ENCODE measurements around the gene KLK1.

The KLK1 gene

GRCh38 chr19:50823389-50824042 lies at the start of gene KLK1:
Gene KLK1, minus strand, starts transcription at chr19:50823787. Its CDS starts 39 bp downstream, at chr19:50823748.
- DNase-seq: no peak

- no peak for DNase-seq
Measured at GRCh38 chr19:50873056-50873455, 49.5 kb upstream of the KLK1 start, which contains the start of gene KLK2. Gene KLK2, plus strand, starts transcription at chr19:50873439. Its CDS starts 35 bp downstream, at chr19:50873474.

GRCh38 chr19:50870417-50871089 lies 47.0 kb upstream of the KLK1 start:
- no peak for DNase-seq

- DNase-seq: no peak
Measured at GRCh38 chr19:50869479-50869878, 45.9 kb upstream of the KLK1 start.

GRCh38 chr19:50861496-50862286 lies 38.1 kb upstream of the KLK1 start:
- DNase-seq: no peak

- no peak for DNase-seq
Measured at GRCh38 chr19:50861010-50861409, 37.4 kb upstream of the KLK1 start.

GRCh38 chr19:50859849-50860248 lies 36.3 kb upstream of the KLK1 start:
- no peak for DNase-seq

GRCh38 chr19:50858886-50859285 lies 35.3 kb upstream of the KLK1 start:
- DNase-seq: peak; percentile 47

- no peak for DNase-seq
Measured at GRCh38 chr19:50857366-50857765, 33.8 kb upstream of the KLK1 start.

- no peak for DNase-seq
Measured at GRCh38 chr19:50854636-50855410, 31.2 kb upstream of the KLK1 start, which contains the start of gene KLK3. Gene KLK3, plus strand, starts transcription at chr19:50854915. Its CDS starts 41 bp downstream, at chr19:50854956.

GRCh38 chr19:50851620-50852019 lies 28.0 kb upstream of the KLK1 start:
- DNase-seq: no peak

- no peak for DNase-seq
Measured at GRCh38 chr19:50850738-50851137, 27.2 kb upstream of the KLK1 start.

GRCh38 chr19:50844296-50844935 lies 20.8 kb upstream of the KLK1 start:
- peak; percentile 37 for DNase-seq

GRCh38 chr19:50843701-50844221 lies 20.2 kb upstream of the KLK1 start:
- no peak for DNase-seq

- no peak for DNase-seq
Measured at GRCh38 chr19:50843205-50843604, 19.6 kb upstream of the KLK1 start.

GRCh38 chr19:50842130-50842529 lies 18.5 kb upstream of the KLK1 start:
- no peak for DNase-seq

GRCh38 chr19:50839712-50840655 lies 16.4 kb upstream of the KLK1 start:
- DNase-seq: no peak

- no peak for DNase-seq
Measured at GRCh38 chr19:50838239-50838638, 14.7 kb upstream of the KLK1 start.

- no peak for DNase-seq
Measured at GRCh38 chr19:50837300-50837699, 13.7 kb upstream of the KLK1 start.

- DNase-seq: no peak
Measured at GRCh38 chr19:50836543-50837195, 13.1 kb upstream of the KLK1 start.
